Upper lobe of left lung (tissue), 4 donors: Measurements from ENCODE around the gene ABCA13.

ENCODE experiments used
- CTCF ChIP-seq, 6 experiments: fragments of 450-650 bp in 4 of 6; fragments of 200-600 bp in 2 of 6; sonication (generic) in 2 of 6; IDR thresholded peaks; one replicate each; pipeline ENCODE4 v1.5.1; 2016 to 2019; ENCODE audit warnings: antibody characterized with exemption in 6 of 6
- EP300 ChIP-seq, 4 donors: sonication (generic); formaldehyde crosslinking; IDR thresholded peaks; one replicate each; pipeline ENCODE4 v1.5.1; 2017; ENCODE audit warnings: antibody characterized with exemption in 4 of 4, control low read depth in 2 of 4
- POLR2A ChIP-seq, 4 donors: fragments of 450-650 bp; IDR thresholded peaks; one replicate each; pipeline ENCODE4 v1.5.1; 2016 to 2017; ENCODE audit warnings: antibody characterized with exemption in 4 of 4, mild to moderate bottlenecking in 2 of 4
- POLR2AphosphoS5 ChIP-seq, 2 donors: sonication (generic); formaldehyde crosslinking; IDR thresholded peaks; one replicate each; pipeline ENCODE4 v1.5.1; 2017; ENCODE audit warnings: antibody characterized with exemption in 2 of 2

GRCh38 chr7:48575516-48575915 is 404.3 kb downstream of the ABCA13 start:
- TF ChIP-seq POLR2A (IDR thresholded peaks at IDR 0.05) (no peak), POLR2AphosphoS5 (IDR thresholded peaks at IDR 0.05) (no peak), EP300 (IDR thresholded peaks at IDR 0.05) (no peak), CTCF (IDR thresholded peaks at IDR 0.05) (no peak)
